Lower lobe of right lung (tissue), 2 donors: ENCODE measurements around the gene ANKS6. TPM values are rescaled to one million over a fixed set of nuclear protein-coding genes. Genes with fewer than 3 reads are reported as not detected.
A peak's percentile ranks its signal among the peaks of the same experiment; 100 is the strongest.

Source experiments
- ATAC-seq, 2 donors: fragments of 200-7000 bp; cut with Tn5 transposase; one replicate each; pipeline ENCODE4 v1.9.1; 2020 to 2022; ENCODE audit warnings: mild to moderate bottlenecking in 2 of 2, moderate library complexity in 2 of 2
- DNase-seq: peaks from one replicate; pipeline ENCODE4 v3.0.0-alpha.2; 2020
- H3K27ac ChIP-seq: fragments of 200-600 bp; one replicate; pipeline ENCODE4 v1.8.0; 2022
- H3K27me3 ChIP-seq: fragments of 200-600 bp; one replicate; pipeline ENCODE4 v1.8.0; 2022; ENCODE audit warnings: low read depth
- H3K36me3 ChIP-seq: fragments of 200-600 bp; one replicate; pipeline ENCODE4 v1.8.0; 2022; ENCODE audit warnings: mild to moderate bottlenecking
- H3K4me1 ChIP-seq: fragments of 200-600 bp; one replicate; pipeline ENCODE4 v1.8.0; 2022
- H3K4me3 ChIP-seq: fragments of 200-600 bp; one replicate; pipeline ENCODE4 v1.8.0; 2022; ENCODE audit warnings: mild to moderate bottlenecking
- H3K9me3 ChIP-seq: fragments of 200-600 bp; one replicate; pipeline ENCODE4 v1.8.0; 2022
- intact Hi-C: fragments of 100-400 bp; cut with DNase I; formaldehyde crosslinking; loops from one replicate; pipeline ENCODE4 v1.11.0; 2022
- total RNA-seq: library from RNA; stranded (reverse); fragmentation: NEBNext Ultra II Directional; extraction: Animal tissue kit (Norgen Biotek cat#: 25700); gene quantifications from one replicate; pipeline ENCODE4 v1.2.1, GENCODE V29; 2021
- TF ChIP-seq, protein P1 (sequence below): fragments of 200-600 bp; IDR thresholded peaks from one replicate; pipeline ENCODE4 v1.8.0; 2022; ENCODE audit warnings: antibody characterized with exemption, mild to moderate bottlenecking
- donor health status: DM: no; HTN: yes; CAD: no; lungs with severe emphysema.

The ANKS6 gene
- total RNA-seq, 1 donor from 2014 or later, result 16.5 TPM

- H3K27ac ChIP-seq, result no peak overlapping the region
- H3K4me3 ChIP-seq, result no peak overlapping the region
- H3K27me3 ChIP-seq, result peaks cover 12% of the 10 kb centered on the region
- H3K36me3 ChIP-seq, result no peaks in the 10 kb centered on the region
- H3K9me3 ChIP-seq, result no peaks in the 10 kb centered on the region
- TF ChIP-seq, protein P1, sequence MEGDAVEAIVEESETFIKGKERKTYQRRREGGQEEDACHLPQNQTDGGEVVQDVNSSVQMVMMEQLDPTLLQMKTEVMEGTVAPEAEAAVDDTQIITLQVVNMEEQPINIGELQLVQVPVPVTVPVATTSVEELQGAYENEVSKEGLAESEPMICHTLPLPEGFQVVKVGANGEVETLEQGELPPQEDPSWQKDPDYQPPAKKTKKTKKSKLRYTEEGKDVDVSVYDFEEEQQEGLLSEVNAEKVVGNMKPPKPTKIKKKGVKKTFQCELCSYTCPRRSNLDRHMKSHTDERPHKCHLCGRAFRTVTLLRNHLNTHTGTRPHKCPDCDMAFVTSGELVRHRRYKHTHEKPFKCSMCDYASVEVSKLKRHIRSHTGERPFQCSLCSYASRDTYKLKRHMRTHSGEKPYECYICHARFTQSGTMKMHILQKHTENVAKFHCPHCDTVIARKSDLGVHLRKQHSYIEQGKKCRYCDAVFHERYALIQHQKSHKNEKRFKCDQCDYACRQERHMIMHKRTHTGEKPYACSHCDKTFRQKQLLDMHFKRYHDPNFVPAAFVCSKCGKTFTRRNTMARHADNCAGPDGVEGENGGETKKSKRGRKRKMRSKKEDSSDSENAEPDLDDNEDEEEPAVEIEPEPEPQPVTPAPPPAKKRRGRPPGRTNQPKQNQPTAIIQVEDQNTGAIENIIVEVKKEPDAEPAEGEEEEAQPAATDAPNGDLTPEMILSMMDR, result no peak
- ATAC-seq (no peak), DNase-seq (no peak)
- intact Hi-C loops, result no loop called here
- peaks cover 12% of the 10 kb centered on the region for H3K4me1 ChIP-seq
Measured at GRCh38 chr9:98804083-98804482, 7.7 kb upstream of the ANKS6 start.

GRCh38 chr9:98801969-98802371 lies 5.6 kb upstream of the ANKS6 start:
- Histone ChIP-seq H3K9me3 (no peaks in the 10 kb centered on the region), H3K27me3 (no peaks in the 10 kb centered on the region), H3K27ac (no peak overlapping the region), H3K4me3 (no peak overlapping the region), H3K4me1 (no peaks in the 10 kb centered on the region), H3K36me3 (no peaks in the 10 kb centered on the region)
- intact Hi-C loops, result no loop called here
- TF ChIP-seq, protein P1, result no peak
- ATAC-seq (no peak), DNase-seq (no peak)

- DNase-seq, result no peak
- TF ChIP-seq, protein P1, result no peak
- Histone ChIP-seq H3K36me3 (no peaks in the 10 kb centered on the region), H3K27me3 (no peaks in the 10 kb centered on the region), H3K9me3 (no peaks in the 10 kb centered on the region), H3K27ac (no peak overlapping the region), H3K4me3 (no peak overlapping the region), H3K4me1 (no peaks in the 10 kb centered on the region)
- no peak for ATAC-seq
- intact Hi-C loops, result no loop called here
Measured at GRCh38 chr9:98801561-98801960, 5.2 kb upstream of the ANKS6 start.

DNA sequence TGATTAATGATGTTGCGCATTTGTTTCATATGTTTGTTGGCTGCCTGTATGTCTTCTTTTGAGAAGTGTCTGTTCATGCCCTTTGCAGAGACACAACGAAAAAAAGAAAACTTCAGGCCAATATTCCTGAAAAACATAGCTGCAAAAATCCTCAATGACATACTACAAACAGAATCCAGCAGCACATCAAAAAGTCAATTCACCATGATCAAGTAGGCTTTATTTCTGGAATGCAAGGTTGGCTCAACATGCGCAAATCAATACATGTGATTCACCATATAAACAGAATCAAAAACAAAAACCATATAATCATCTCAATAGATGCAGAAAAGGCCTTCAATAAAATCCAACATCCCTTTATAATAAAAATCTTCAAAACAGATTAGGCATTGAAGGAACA lies 1.9 kb upstream of the ANKS6 start:
- ATAC-seq (no peak), DNase-seq (no peak)
- Histone ChIP-seq H3K9me3 (no peaks in the 10 kb centered on the region), H3K27ac (no peak overlapping the region), H3K27me3 (no peaks in the 10 kb centered on the region), H3K4me1 (peaks cover 16% of the 10 kb centered on the region), H3K36me3 (no peaks in the 10 kb centered on the region), H3K4me3 (no peak overlapping the region)
- TF ChIP-seq, protein P1, result no peak
- intact Hi-C loops, result no loop called here

DNA sequence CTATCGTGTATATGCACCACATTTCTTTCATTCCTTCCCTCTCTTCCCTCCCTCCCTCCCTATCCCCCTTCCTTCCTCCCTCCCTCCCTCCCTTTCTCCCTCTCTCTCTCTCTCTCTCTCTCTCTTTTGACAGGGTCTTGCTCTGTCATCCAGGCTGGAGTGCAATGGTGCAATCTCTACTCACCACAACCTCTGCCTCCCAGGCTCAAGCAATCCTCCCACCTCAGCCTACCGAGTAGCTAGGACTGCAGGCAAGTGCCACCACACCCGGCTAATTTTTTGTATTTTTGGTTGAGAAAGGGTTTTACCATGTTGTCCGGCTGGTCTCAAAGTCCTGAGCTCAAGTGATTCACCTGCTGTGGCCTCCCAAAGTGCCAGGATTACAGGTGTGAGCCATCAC lies 1.1 kb upstream of the ANKS6 start:
- TF ChIP-seq, protein P1, result no peak
- intact Hi-C loops, result no loop called here

GRCh38 chr9:98795970-98796363 lies 388 bp downstream of the ANKS6 start:
- Histone ChIP-seq H3K4me1 (peaks cover 28% of the 10 kb centered on the region), H3K36me3 (no peaks in the 10 kb centered on the region), H3K27ac (peak overlapping the region; percentile 69), H3K27me3 (no peaks in the 10 kb centered on the region), H3K9me3 (no peaks in the 10 kb centered on the region), H3K4me3 (peak overlapping the region; percentile 77)
- intact Hi-C loops, result no loop called here
- ATAC-seq, result peak; percentile 20 to 36
- TF ChIP-seq, protein P1, result no peak
- DNase-seq, result no peak

More for the DNA sequence above, 1.1 kb upstream of the ANKS6 start:
- DNase-seq, result no peak
- Histone ChIP-seq H3K27me3 (no peaks in the 10 kb centered on the region), H3K4me3 (no peak overlapping the region), H3K36me3 (no peaks in the 10 kb centered on the region), H3K27ac (no peak overlapping the region), H3K4me1 (peaks cover 16% of the 10 kb centered on the region), H3K9me3 (no peaks in the 10 kb centered on the region)
- no peak for ATAC-seq
